EH (cell line): ENCODE results near the gene P2RY6.

Experiments
- DNase-seq: peaks from one replicate; pipeline ENCODE4 v3.0.0-alpha.2; 2015; ENCODE audit warnings: low read depth

P2RY6 gene

GRCh38 chr11:73277467-73277866 lies 5.3 kb downstream of the P2RY6 start:
- no peak for DNase-seq

GRCh38 chr11:73280626-73281025 lies 8.5 kb downstream of the P2RY6 start:
- peak; percentile 35 for DNase-seq

DNA sequence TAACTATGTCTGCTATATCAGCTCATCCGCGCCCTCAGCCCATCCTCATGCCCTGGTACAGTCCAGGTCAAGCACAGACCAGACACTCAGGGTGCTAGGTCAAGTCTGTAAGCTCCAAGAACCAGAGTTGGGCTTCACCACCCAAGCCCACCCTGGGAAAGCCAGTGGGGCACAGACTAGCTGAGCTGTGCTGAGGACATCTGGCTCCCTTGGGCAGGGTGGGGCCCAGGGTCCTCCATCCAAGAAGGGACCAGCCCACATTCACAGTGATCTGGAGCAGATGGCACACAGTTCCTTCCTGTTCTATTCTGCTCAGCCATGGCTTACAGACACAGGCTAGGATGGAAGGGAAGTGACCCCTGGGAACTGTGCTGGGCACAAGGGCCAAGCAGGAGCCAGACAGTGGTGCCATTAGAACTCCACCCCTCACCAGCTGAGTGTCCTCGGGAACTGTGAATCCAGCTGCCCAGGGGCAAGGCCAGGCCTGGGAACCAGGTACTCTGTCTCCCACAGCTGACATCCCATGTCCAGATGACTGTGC lies 9.1 kb downstream of the P2RY6 start:
- DNase-seq: no peak

DNA sequence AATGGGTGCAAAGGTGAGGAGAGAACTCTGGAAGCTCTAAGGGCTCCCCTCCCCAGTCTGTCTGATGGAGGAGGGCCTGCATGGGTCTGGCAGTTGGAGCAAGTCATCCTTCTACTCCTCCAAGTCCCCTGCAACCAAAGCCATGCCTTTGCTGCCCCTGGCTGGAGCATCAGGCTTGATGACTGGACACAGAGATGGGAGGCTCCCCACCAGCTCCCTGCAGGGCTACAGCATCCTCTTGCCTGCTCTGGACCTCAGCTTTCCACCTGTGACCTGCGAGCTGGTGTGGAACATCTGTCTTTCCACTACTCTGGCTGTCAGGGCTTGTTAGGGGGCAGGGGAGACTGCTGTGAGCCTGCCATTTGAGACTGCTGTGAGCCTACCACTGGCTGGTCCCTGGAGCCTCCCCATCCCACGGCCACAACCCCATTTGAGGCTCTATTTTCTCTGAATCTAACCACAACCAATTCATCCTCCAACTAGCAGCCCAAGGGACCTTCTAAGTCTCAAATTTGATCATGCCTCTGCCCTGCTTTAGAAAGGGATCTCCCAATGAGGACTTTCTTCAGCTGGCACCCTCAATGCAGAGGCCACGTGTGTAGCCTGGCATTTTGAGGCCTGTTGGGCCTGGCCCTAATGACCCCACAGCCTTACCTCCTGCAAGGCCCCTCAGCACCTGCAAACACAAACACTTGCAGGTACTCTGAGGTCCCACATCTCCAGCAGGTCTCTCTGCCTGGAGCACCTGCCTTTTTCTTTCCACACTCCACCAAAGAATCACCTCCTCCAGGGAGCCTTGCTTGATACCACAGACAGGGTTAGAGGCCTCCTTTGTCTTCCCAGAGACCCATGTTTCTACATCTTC lies 9.9 kb downstream of the P2RY6 start:
- no peak for DNase-seq

- no peak for DNase-seq
Measured at GRCh38 chr11:73283276-73284000, 11.3 kb downstream of the P2RY6 start.

DNA sequence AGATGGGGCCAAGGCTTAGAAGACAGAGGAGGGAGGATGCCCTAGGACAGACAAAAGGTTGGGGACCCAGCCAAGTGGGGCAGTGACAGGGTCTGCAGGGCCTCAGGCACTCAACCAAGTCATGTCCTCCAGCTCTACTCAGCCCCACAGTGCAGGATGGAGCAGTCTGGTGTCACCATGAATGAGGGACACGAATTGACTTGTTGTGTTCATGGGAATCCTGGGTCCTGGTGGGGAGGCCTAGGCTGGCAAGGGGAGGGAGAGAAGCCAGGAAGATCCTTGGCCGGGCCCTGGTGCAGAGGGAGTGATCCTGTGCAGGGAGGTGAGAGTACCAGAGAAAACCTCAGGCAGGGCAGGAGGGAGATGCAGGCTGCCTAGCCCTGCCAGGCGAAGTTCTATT lies 12.0 kb downstream of the P2RY6 start:
- no peak for DNase-seq

DNA sequence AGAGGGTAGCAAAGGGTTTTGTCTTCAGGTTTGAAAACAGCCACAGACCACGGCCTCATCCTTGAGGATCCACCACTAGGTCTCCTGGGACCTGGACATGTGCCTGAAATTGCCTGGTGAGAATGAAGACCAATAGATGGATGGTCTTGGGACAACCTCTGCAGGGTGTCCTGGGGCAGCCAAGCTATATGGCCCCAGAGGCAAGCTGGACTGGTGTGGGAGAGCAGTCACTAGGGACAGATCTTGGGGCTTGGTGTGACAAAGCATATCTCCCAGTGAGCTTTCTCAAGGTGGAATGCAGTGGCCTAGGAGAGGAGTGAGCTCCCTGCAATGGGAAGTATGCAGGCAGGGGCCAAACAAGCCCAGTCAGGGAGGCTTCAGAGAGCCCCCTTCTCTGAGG lies 13.6 kb downstream of the P2RY6 start:
- no peak for DNase-seq

- DNase-seq: no peak
Measured at GRCh38 chr11:73286240-73286810, 14.2 kb downstream of the P2RY6 start.

DNA sequence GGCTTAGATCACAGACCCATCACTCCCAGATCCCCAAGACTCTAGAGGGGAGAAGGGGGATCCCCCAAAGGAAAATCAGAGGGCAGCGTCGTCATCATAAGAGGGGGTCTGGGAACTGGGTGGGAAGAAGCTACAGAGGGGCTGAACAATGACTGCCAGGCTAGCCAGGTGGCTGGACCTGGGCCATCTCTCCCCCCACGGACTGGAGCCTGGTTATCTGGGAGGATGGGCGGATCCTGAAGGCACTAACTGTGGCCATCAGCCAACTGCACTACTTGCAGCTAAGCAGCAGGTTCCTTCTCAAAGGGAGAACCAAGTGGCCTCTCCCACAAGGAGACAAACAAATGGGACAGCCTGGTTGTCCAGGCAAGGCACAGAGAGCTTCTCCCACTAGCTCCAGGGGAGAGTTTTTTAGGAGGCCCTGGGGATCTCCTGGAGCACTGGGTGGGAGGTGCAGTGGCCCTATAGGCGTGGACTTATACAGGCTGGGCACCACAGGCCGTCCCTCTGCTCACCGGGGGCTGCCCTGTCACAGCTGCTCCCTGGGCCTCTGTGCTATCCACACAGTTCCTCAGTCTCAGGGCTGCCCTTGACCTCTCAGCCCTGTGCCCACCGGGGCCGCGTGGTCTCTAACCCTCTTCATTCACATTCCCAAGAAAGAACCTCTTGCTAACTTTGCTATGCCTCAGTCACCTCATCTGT lies 15.4 kb downstream of the P2RY6 start:
- no peak for DNase-seq

- DNase-seq: no peak
Measured at GRCh38 chr11:73288192-73288872, 16.2 kb downstream of the P2RY6 start.

DNA sequence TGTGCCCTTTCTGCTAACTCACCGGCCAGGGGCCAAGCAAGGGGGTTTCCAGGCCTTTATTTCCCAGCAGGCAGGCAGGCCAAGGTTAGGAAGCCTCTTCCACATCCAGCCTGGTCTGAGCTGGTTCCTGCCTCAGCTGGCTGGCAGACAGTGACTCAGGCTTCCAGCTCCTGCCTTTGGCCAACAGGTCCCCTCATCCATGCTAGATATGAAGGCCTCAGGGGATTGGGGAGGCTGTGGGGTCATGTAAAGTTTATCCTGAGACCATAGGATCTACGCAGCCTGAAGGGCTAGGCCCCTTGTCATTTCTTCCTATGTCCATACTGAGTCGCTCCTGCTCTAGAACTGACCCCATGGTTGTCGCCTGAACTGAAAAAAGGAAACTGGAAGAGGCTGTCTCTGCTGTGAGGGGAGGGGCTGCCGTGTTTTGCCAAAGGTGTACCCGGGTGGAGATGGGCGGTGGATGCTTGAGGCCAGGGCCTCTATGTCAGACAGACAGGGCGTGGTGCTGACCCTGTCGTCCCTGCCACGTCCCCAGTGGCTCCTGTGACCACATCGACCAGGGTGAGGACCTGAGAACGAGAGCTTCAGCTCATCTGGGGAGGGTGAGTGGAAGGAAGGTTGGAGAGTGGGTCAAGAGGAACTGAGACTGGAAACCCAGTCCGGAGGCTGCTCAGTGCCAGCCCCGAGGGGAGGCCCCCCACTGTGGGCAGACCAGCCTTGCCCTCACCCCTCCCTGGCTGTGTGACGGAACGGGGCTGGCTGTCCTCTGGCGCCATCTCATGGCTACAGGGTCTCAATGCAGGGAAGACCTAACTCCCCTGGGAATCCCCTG lies 17.0 kb downstream of the P2RY6 start:
- peak; percentile 88 for DNase-seq

GRCh38 chr11:73290536-73290935 lies 18.4 kb downstream of the P2RY6 start:
- DNase-seq: no peak

GRCh38 chr11:73291196-73291595 lies 19.1 kb downstream of the P2RY6 start:
- no peak for DNase-seq

GRCh38 chr11:73291781-73292524 lies 19.8 kb downstream of the P2RY6 start:
- DNase-seq: no peak

GRCh38 chr11:73292525-73292894 lies 20.4 kb downstream of the P2RY6 start:
- peak; percentile 40 for DNase-seq

DNA sequence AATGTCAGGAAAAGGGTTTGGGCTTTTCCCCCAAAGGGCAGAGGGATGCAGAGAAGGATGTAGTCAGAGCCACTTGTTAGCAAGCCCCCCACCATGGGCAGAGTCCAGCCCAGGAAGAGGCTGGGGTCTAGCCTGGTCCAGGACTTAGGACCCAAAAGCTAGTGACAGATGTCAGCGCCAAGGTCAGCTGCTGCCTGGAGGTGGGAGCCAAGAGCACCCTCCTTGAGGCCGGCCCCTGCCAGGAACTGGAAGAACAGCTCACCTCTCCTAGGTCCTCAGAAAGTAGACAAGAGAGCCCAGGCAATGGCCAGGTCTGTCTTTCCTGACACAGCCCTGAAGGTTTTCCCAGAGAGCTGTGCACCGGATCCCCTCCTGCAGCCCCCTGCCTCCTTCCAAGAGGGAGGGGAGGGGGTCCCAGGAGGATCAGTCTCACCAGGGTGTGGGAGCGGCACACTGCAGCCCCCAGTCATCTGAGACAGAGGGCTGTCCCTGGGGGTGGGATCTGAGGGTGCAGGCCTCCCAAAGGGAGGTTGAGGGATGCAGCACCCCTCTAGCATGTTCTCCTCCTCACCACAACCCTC lies 21.3 kb downstream of the P2RY6 start:
- no peak for DNase-seq

DNA sequence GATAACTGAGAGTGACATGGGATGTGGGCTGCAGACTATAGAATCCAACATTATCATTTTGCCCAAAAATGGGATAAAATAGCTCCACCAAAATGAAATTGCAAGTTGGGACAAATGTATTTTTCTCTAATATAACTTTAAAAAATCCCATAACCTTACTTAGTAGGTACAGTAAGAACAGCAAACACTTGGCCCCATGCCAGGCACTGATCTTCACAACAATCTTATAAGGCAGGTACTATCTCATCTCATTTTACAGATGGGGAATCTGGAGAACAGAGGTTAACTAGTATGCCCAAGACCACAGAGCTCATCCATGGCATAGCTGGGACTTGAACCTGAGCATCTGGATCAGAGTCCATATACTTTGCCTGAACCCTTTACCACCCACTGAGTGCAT lies 22.5 kb downstream of the P2RY6 start:
- DNase-seq: no peak

DNA sequence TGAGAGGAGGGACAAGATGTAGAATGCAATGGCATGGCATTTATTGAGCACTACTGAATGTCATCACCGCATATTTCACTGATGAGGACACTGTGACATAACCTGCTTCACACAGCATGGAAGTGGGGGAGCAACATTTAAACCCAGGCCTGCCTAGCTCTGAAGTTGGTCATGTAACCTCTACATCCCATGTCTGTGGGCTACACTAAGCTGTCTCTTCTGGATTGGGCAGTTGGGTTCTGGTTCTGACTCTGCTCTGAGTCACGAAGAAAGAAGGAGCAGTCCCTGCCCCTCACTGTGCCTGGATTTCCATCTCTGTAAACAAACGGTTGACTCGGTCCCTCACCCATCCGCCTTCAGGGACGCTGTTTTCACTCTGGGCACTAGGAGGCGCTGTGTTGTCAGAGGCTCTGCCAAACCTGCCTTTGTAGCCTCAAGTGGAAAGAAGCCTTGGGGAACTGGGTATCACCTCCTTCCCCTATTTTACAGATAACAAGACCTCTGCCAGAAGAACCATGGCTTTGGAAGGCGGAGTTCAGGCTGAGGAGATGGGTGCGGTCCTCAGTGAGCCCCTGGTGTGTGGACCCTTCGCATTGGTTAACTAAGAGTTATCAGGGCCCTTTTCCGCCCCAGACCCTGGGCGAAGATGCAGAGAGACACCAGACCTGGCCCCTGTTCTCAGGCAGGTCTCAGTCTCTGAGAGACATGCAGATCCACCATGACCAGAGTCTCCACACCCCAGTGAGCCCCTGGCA lies 23.3 kb downstream of the P2RY6 start:
- peak; percentile 92 for DNase-seq

DNA sequence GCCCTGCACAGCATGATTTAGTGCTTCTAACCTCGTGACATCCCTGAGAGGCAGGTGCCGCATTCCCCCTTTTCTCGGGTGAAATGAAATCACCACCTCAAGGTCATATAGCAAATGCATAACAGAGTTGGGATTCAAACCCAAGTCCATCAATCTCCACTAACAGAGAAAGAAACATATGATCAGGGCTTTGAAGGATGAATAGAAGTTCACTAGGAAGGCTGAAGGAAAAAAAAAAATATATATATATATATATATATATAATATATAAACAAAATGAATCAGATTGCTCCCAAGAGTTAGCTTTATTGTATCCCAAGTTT lies 23.8 kb downstream of the P2RY6 start:
- DNase-seq: no peak
